ENCODE data around the gene ZNF836. TPM values are rescaled to one million over a fixed set of nuclear protein-coding genes. Genes with fewer than 3 reads are reported as not detected.

Gene ZNF836
- total RNA-seq, 1 donor from 2014 or later: 48.5 TPM

Small RNAs within 50 kb of the gene (small RNA-seq; reads per million reads assigned to genes)
- 0.20 reads per million for gene RPL37P23

Other genes with a start within 250 kb of the ZNF836 start
- gene ZNF613, start 244.1 kb downstream of the ZNF836 start, total RNA-seq: 11.4 TPM
- gene ZNF350, start 184.8 kb downstream of the ZNF836 start, total RNA-seq: 20.6 TPM
- 27.1 TPM for gene ZNF615, start 163.4 kb downstream of the ZNF836 start, total RNA-seq
- gene ZNF614, start 143.2 kb downstream of the ZNF836 start, total RNA-seq: 33.7 TPM
- 17.6 TPM for gene ZNF432, start 122.8 kb downstream of the ZNF836 start, total RNA-seq
- gene ZNF841, start 75.9 kb downstream of the ZNF836 start, total RNA-seq: 52.4 TPM
- gene ZNF616, start 31.7 kb downstream of the ZNF836 start, total RNA-seq: 33.4 TPM
- gene PPP2R1A, start 18.4 kb upstream of the ZNF836 start, total RNA-seq: 255 TPM
- 19.8 TPM for gene ZNF766, start 98.0 kb upstream of the ZNF836 start, total RNA-seq
- gene ZNF480, start 125.5 kb upstream of the ZNF836 start, total RNA-seq: 9.4 TPM
- gene ZNF610, start 164.6 kb upstream of the ZNF836 start, total RNA-seq: 17.8 TPM
- 93.4 TPM for gene ZNF880, start 198.3 kb upstream of the ZNF836 start, total RNA-seq
- 57.9 TPM for gene ZNF528, start 226.2 kb upstream of the ZNF836 start, total RNA-seq